ENCODE data around the gene TNFSF13B. TPM values are rescaled to one million over a fixed set of nuclear protein-coding genes. Genes with fewer than 3 reads are reported as not detected.

TNFSF13B gene
- total RNA-seq, 1 donor from 2014 or later = 1.8 TPM

GRCh38 chr13:108350579-108350978 lies 81.1 kb downstream of the TNFSF13B start:
- Mint-ChIP-seq H3K27ac (ENCODE audit: unreplicated experiment) (no peak overlapping the region), H3K9me3 (ENCODE audit: unreplicated experiment) (no peaks in the 10 kb centered on the region), H3K36me3 (ENCODE audit: low read depth, unreplicated experiment) (no peaks in the 10 kb centered on the region), H3K27me3 (ENCODE audit: unreplicated experiment) (no peaks in the 10 kb centered on the region), H3K4me1 (ENCODE audit: unreplicated experiment) (peaks cover 27% of the 10 kb centered on the region), H3K4me3 (ENCODE audit: unreplicated experiment) (no peak overlapping the region)
- DNase-seq (ENCODE audit: low spot score) = no peak
- TF ChIP-seq CTCF (IDR thresholded peaks at IDR 0.05; ENCODE audit: unreplicated experiment) = no peak

DNA sequence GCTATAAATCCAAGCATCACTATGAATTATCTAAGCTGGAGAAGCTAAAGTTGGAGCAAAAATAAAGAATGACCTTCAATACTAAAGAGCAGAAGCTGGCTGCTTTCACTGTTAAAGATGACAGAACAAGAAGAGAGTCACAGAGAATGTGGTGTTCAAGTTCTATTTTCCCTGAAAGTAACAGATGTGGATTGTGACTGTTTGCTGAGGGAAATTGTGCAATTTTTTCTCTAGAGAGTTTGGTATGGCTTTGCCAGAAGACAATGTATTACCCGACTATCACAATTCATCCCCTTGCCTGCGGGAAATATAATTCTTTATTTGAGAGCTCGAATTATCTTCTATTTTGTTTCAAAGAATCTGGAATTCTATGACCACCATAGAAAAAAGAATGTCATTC lies 83.1 kb downstream of the TNFSF13B start:
- no peaks in the 10 kb centered on the region for H3K36me3 Mint-ChIP-seq (ENCODE audit: low read depth, unreplicated experiment)
- H3K9me3 Mint-ChIP-seq (ENCODE audit: unreplicated experiment) = no peaks in the 10 kb centered on the region
- peaks cover 14% of the 10 kb centered on the region for H3K4me1 Mint-ChIP-seq (ENCODE audit: unreplicated experiment)
- DNase-seq (ENCODE audit: low spot score) = no peak
- no peaks in the 10 kb centered on the region for H3K27me3 Mint-ChIP-seq (ENCODE audit: unreplicated experiment)
- TF ChIP-seq CTCF (IDR thresholded peaks at IDR 0.05; ENCODE audit: unreplicated experiment) = no peak
- H3K27ac Mint-ChIP-seq (ENCODE audit: unreplicated experiment) = no peak overlapping the region
- H3K4me3 Mint-ChIP-seq (ENCODE audit: unreplicated experiment) = no peak overlapping the region

GRCh38 chr13:108357228-108357627 lies 87.7 kb downstream of the TNFSF13B start:
- no peaks in the 10 kb centered on the region for H3K36me3 Mint-ChIP-seq (ENCODE audit: low read depth, unreplicated experiment)
- TF ChIP-seq CTCF (IDR thresholded peaks at IDR 0.05; ENCODE audit: unreplicated experiment) = no peak
- H3K4me3 Mint-ChIP-seq (ENCODE audit: unreplicated experiment) = no peak overlapping the region
- DNase-seq (ENCODE audit: low spot score) = no peak
- peaks cover 5% of the 10 kb centered on the region for H3K4me1 Mint-ChIP-seq (ENCODE audit: unreplicated experiment)
- H3K9me3 Mint-ChIP-seq (ENCODE audit: unreplicated experiment) = no peaks in the 10 kb centered on the region
- no peak overlapping the region for H3K27ac Mint-ChIP-seq (ENCODE audit: unreplicated experiment)
- H3K27me3 Mint-ChIP-seq (ENCODE audit: unreplicated experiment) = no peaks in the 10 kb centered on the region

Other genes with a start within 250 kb of the TNFSF13B start
- 12.5 TPM for gene LIG4, start 54.2 kb upstream of the TNFSF13B start, total RNA-seq (ENCODE audit: unreplicated experiment)
- 8.5 TPM for gene ABHD13, start 51.3 kb upstream of the TNFSF13B start, total RNA-seq (ENCODE audit: unreplicated experiment)